ENCODE results near the gene DRC7. TPM values are rescaled to one million over a fixed set of nuclear protein-coding genes. Genes with fewer than 3 reads are reported as not detected.

DRC7 gene
- total and polyA plus RNA-seq, 9 of the 15 experiments (the other 6 are each of a cell fraction or from before 2014, with no cell fraction given), result 0.04 to 0.33 (median 0.12) TPM; not detected in 3

- TF ChIP-seq SFPQ (IDR thresholded peaks at IDR 0.05; ENCODE audit: low read depth, low read length) (no peak), SIRT6 (IDR thresholded peaks at IDR 0.05; ENCODE audit: low read depth, low read length) (no peak), E2F3 (CRISPR knock-in tag; IDR thresholded peaks at IDR 0.05) (no peak), TAF9B (IDR thresholded peaks at IDR 0.05; ENCODE audit: partially characterized antibody) (no peak), ARID3A (IDR thresholded peaks at IDR 0.05; ENCODE audit: borderline replicate concordance, low read depth, low read length) (no peak), NONO (IDR thresholded peaks at IDR 0.05; ENCODE audit: low read depth in 2 of 2, low read length in 1 of 2) (no peak), HSF4 (CRISPR knock-in tag; IDR thresholded peaks at IDR 0.05; ENCODE audit: borderline replicate concordance) (no peak), FUS (optimal IDR thresholded peaks at IDR 0.05; ENCODE audit: low read depth, low read length) (no peak), HMGN3 (IDR thresholded peaks at IDR 0.05; ENCODE audit: borderline replicate concordance, extremely low read depth, insufficient read length, low read depth, low read length) (no peak), MAFK (IDR thresholded peaks at IDR 0.05; ENCODE audit: low read length) (no peak), EP300 (IDR thresholded peaks at IDR 0.05; ENCODE audit: low read length) (peak; percentile 64), CBFA2T3 (IDR thresholded peaks at IDR 0.05) (peak; percentile 67), RFX5 (IDR thresholded peaks at IDR 0.05; ENCODE audit: low read depth, low read length) (no peak), PBX2 (CRISPR knock-in tag; IDR thresholded peaks at IDR 0.05; ENCODE audit: low read depth) (no peak), PBX2 (tag; conservative IDR thresholded peaks at IDR 0.05; ENCODE audit: low read depth) (no peak), UBTF (IDR thresholded peaks at IDR 0.05; ENCODE audit: borderline replicate concordance in 1 of 2, low read depth in 2 of 2, low read length in 2 of 2) (peak in 1 of 2 experiments; percentile 52; a peak in 1 of 4 replicates), HDGF (IDR thresholded peaks at IDR 0.05) (no peak), ESRRB (CRISPR knock-in tag; IDR thresholded peaks at IDR 0.05; ENCODE audit: borderline replicate concordance) (no peak)
Observed at GRCh38 chr16:57675741-57676551, 18.7 kb upstream of the DRC7 start (continued).
